HFFc6 (cell line): ENCODE results near the gene PVALB. TPM values are rescaled to one million over a fixed set of nuclear protein-coding genes. Genes with fewer than 3 reads are reported as not detected.

Experiments
- DNase-seq: peaks from one replicate; pipeline ENCODE4 v3.0.0-alpha.2; 2018
- H3K27ac Mint-ChIP-seq: 2 replicates; pipeline ENCODE4 v1.8.0; 2020; ENCODE audit warnings: mild to moderate bottlenecking, mixed read lengths
- H3K27me3 Mint-ChIP-seq: 2 replicates; pipeline ENCODE4 v1.8.0; 2021; ENCODE audit warnings: mild to moderate bottlenecking, moderate library complexity, mixed read lengths; ENCODE audit not compliant: insufficient read depth
- H3K36me3 Mint-ChIP-seq: 2 replicates; pipeline ENCODE4 v1.8.0; 2021; ENCODE audit warnings: low read depth, mixed read lengths
- H3K4me1 Mint-ChIP-seq: 2 replicates; pipeline ENCODE4 v1.8.0; 2020; ENCODE audit warnings: low read depth, mixed read lengths
- H3K4me3 Mint-ChIP-seq: 2 replicates; pipeline ENCODE4 v1.8.0; 2020; ENCODE audit warnings: mild to moderate bottlenecking, moderate library complexity, mixed read lengths
- H3K9me3 Mint-ChIP-seq: 2 replicates; pipeline ENCODE4 v1.8.0; 2020; ENCODE audit warnings: mild to moderate bottlenecking, mixed read lengths
- CTCF ChIP-seq: fragments of 200-600 bp; sonication (generic); IDR thresholded peaks from 2 replicates; pipeline ENCODE4 v1.5.0; 2021; ENCODE audit warnings: antibody characterized with exemption, mild to moderate bottlenecking
- total RNA-seq, 6 experiments: library from RNA; stranded (reverse); fragmentation: NEBNext Ultra II Directional; extraction: Animal tissue kit (Norgen Biotek cat#: 25700); gene quantifications; 2 replicates in 1 of 6; 3 replicates in 5 of 6; pipeline ENCODE4 v1.2.3, GENCODE V29; 2021

PVALB gene
- total RNA-seq, 6 experiments from 2014 or later: not detected

GRCh38 chr22:36858156-36858555, 41.3 kb upstream of the PVALB start:
- Mint-ChIP-seq H3K27me3 (peaks cover 16% of the 10 kb centered on the region), H3K36me3 (no peaks in the 10 kb centered on the region), H3K4me3 (no peak overlapping the region), H3K4me1 (peaks cover 8% of the 10 kb centered on the region), H3K27ac (no peak overlapping the region), H3K9me3 (no peaks in the 10 kb centered on the region)
- no peak for DNase-seq
- no peak for TF ChIP-seq CTCF

GRCh38 chr22:36856792-36857135, 39.9 kb upstream of the PVALB start:
- Mint-ChIP-seq H3K4me1 (peaks cover 8% of the 10 kb centered on the region), H3K4me3 (no peak overlapping the region; the same call in 1 of the 2 replicates), H3K9me3 (no peaks in the 10 kb centered on the region), H3K27ac (no peak overlapping the region), H3K36me3 (no peaks in the 10 kb centered on the region), H3K27me3 (peaks cover 13% of the 10 kb centered on the region)
- TF ChIP-seq CTCF: no peak
- no peak for DNase-seq

GRCh38 chr22:36856121-36856791, 39.4 kb upstream of the PVALB start:
- H3K9me3 Mint-ChIP-seq: no peaks in the 10 kb centered on the region
- peak overlapping the region; percentile 35; the same call in 1 of the 2 replicates for H3K4me3 Mint-ChIP-seq
- H3K36me3 Mint-ChIP-seq: no peaks in the 10 kb centered on the region
- peak; percentile 100 for TF ChIP-seq CTCF
- H3K27me3 Mint-ChIP-seq: peaks cover 13% of the 10 kb centered on the region
- peak; percentile 74 for DNase-seq
- H3K4me1 Mint-ChIP-seq: peaks cover 8% of the 10 kb centered on the region
- no peak overlapping the region for H3K27ac Mint-ChIP-seq

- H3K4me1 Mint-ChIP-seq: peaks cover 8% of the 10 kb centered on the region
Measured at GRCh38 chr22:36855478-36855877, 38.6 kb upstream of the PVALB start.

GRCh38 chr22:36853407-36854099, 36.7 kb upstream of the PVALB start:
- peaks cover 8% of the 10 kb centered on the region for H3K4me1 Mint-ChIP-seq
- peak; percentile 52 for DNase-seq
- H3K4me3 Mint-ChIP-seq: no peak overlapping the region
- H3K27ac Mint-ChIP-seq: no peak overlapping the region
- H3K36me3 Mint-ChIP-seq: no peaks in the 10 kb centered on the region
- no peaks in the 10 kb centered on the region for H3K9me3 Mint-ChIP-seq
- peak; percentile 83 for TF ChIP-seq CTCF
- peaks cover 23% of the 10 kb centered on the region for H3K27me3 Mint-ChIP-seq

More at GRCh38 chr22:36855478-36855877, 38.6 kb upstream of the PVALB start:
- Mint-ChIP-seq H3K36me3 (no peaks in the 10 kb centered on the region), H3K27ac (no peak overlapping the region), H3K4me3 (no peak overlapping the region), H3K9me3 (no peaks in the 10 kb centered on the region), H3K27me3 (peaks cover 13% of the 10 kb centered on the region)
- TF ChIP-seq CTCF: no peak
- DNase-seq: no peak
